ENCODE data around the gene NCAM2. TPM values are rescaled to one million over a fixed set of nuclear protein-coding genes. Genes with fewer than 3 reads are reported as not detected.

The NCAM2 gene
- total and polyA plus RNA-seq, 2 of the 8 experiments (the other 6 are each of a cell fraction or from before 2014, with no cell fraction given), result 0.14 to 1.1 TPM

GRCh38 chr21:21345296-21345695 is 347.1 kb downstream of the NCAM2 start:
- DNase-seq (ENCODE audit: low read depth in 1 of 2, low spot score in 2 of 2) (no peak), FAIRE-seq (no peak)
- H3K9ac ChIP-seq (replicated peaks in 1 of 4; ENCODE audit: extremely low read depth in 1 of 4, low read depth in 3 of 4, low read length in 3 of 4), result no peak overlapping the region
- H4K20me1 ChIP-seq (replicated peaks in 1 of 2; ENCODE audit: control insufficient read depth in 1 of 2, insufficient read depth in 2 of 2, low read length in 2 of 2), result no peaks in the 10 kb centered on the region
- H4K5ac ChIP-seq (ENCODE audit: insufficient read length, low read depth, low read length), result no peak overlapping the region
- CTCF ChIA-PET (ENCODE audit: partially characterized antibody), result no interaction called here
- no peaks in the 10 kb centered on the region for H3K36me3 ChIP-seq (ENCODE audit: control insufficient read depth in 2 of 4, insufficient read depth in 4 of 4, low read length in 3 of 4)
- no peaks in the 10 kb centered on the region for H3K79me2 ChIP-seq (ENCODE audit: control insufficient read depth in 1 of 2, insufficient read depth in 2 of 2, low read length in 2 of 2)
- H3K4ac ChIP-seq (replicated peaks; ENCODE audit: insufficient read length, low read depth, low read length), result no peak overlapping the region
- no peak overlapping the region for H2BK120ac ChIP-seq (replicated peaks; ENCODE audit: low read depth, low read length)
- H2BK15ac ChIP-seq (ENCODE audit: low read length), result no peak overlapping the region
- H2AFZ ChIP-seq (ENCODE audit: low read length), result no peak overlapping the region
- no peak overlapping the region for H3K56ac ChIP-seq (replicated peaks; ENCODE audit: insufficient read length, low read depth, low read length)
- peaks cover 0 to 3% of the 10 kb centered on the region in 2 experiments; a peak in 1 of 4 replicates for H3K9me3 ChIP-seq (ENCODE audit: insufficient read depth in 2 of 2, low read depth in 1 of 2, low read length in 1 of 2)
- no peak overlapping the region for H2BK20ac ChIP-seq (ENCODE audit: low read length)
- H3K27me3 ChIP-seq (replicated peaks in 1 of 4; ENCODE audit: control insufficient read depth in 3 of 4, extremely low read depth in 1 of 4, insufficient read depth in 3 of 4, low read length in 3 of 4), result no peaks in the 10 kb centered on the region
- no peak overlapping the region for H3K4me2 ChIP-seq (ENCODE audit: insufficient read depth in 1 of 2, low read depth in 2 of 2, low read length in 2 of 2)
- no peak overlapping the region for H2BK12ac ChIP-seq (ENCODE audit: low read depth, low read length)
- no peak overlapping the region for H3K27ac ChIP-seq (ENCODE audit: low read depth, low read length)
- H4K8ac ChIP-seq (ENCODE audit: extremely low read depth, insufficient read depth, low read length), result no peak overlapping the region
- POLR2A ChIA-PET (ENCODE audit: partially characterized antibody), result no interaction called here
- H4K91ac ChIP-seq (replicated peaks; ENCODE audit: insufficient read length, low read length), result no peak overlapping the region
- H3K4me1 ChIP-seq (replicated peaks in 1 of 4; ENCODE audit: control insufficient read depth in 3 of 4, insufficient read depth in 4 of 4, low read length in 3 of 4), result no peaks in the 10 kb centered on the region
- no peaks in the 10 kb centered on the region for H3K23me2 ChIP-seq (ENCODE audit: low read depth, low read length)
- H3K18ac ChIP-seq (ENCODE audit: extremely low read depth, low read length), result no peak overlapping the region
- no peak overlapping the region for H3K4me3 ChIP-seq (ENCODE audit: extremely low read depth in 1 of 4, insufficient read depth in 2 of 4, low read depth in 3 of 4, low read length in 4 of 4)
- TF ChIP-seq GTF2F1 (IDR thresholded peaks at IDR 0.05; ENCODE audit: borderline replicate concordance, low read depth, low read length), result no peak
- TF ChIP-seq ATF3 (IDR thresholded peaks at IDR 0.05; ENCODE audit: insufficient read depth, low read depth, low read length), result no peak
- no peak for TF ChIP-seq GABPA (IDR thresholded peaks at IDR 0.05; ENCODE audit: borderline replicate concordance, insufficient read depth, low read length)
- no peak for TF ChIP-seq CTBP2 (IDR thresholded peaks at IDR 0.05; ENCODE audit: borderline replicate concordance, insufficient read depth, insufficient read length, low read length)
- no peak for TF ChIP-seq SP1 (IDR thresholded peaks at IDR 0.05; ENCODE audit: low read depth, low read length)
- TF ChIP-seq NRF1 (IDR thresholded peaks at IDR 0.05; ENCODE audit: low read depth, low read length), result no peak
- TF ChIP-seq CBX8 (IDR thresholded peaks at IDR 0.05; ENCODE audit: borderline replicate concordance, low read depth, low read length), result no peak
- no peak for TF ChIP-seq KDM5A (IDR thresholded peaks at IDR 0.05; ENCODE audit: low read length)
- TF ChIP-seq TCF12 (IDR thresholded peaks at IDR 0.05; ENCODE audit: low read depth, low read length), result no peak
- TF ChIP-seq NANOG (IDR thresholded peaks at IDR 0.05; ENCODE audit: insufficient read depth, low read depth, low read length, poor library complexity, severe bottlenecking), result no peak
- TF ChIP-seq KDM4A (IDR thresholded peaks at IDR 0.05; ENCODE audit: low read depth, low read length, severe bottlenecking), result no peak
- TF ChIP-seq CHD2 (IDR thresholded peaks at IDR 0.05; ENCODE audit: low read length), result no peak
- TF ChIP-seq POLR2AphosphoS5 (IDR thresholded peaks at IDR 0.05; ENCODE audit: low read depth, low read length), result no peak
- TF ChIP-seq CEBPB (IDR thresholded peaks at IDR 0.05; ENCODE audit: low read depth, low read length), result no peak
- H2BK5ac ChIP-seq (ENCODE audit: low read depth, low read length), result no peak overlapping the region
- no peak overlapping the region for H2AK5ac ChIP-seq (ENCODE audit: low read depth, low read length)
- WGBS, 2 experiments (ENCODE audit: extremely low coverage in 1 of 2, insufficient coverage in 1 of 2, insufficient read length in 1 of 2, insufficient replicate concordance in 2 of 2, low coverage in 1 of 2, low lambda C conversion rate in 2 of 2, missing lambda C conversion rate in 1 of 2), result 74% methylated on average over 1 of the region's 1 CpG; no CpG with 5 or more reads in 1 of the 2 experiments
- no peaks in the 10 kb centered on the region for H3K79me1 ChIP-seq (ENCODE audit: low read depth, low read length)
- no peak overlapping the region for H3K23ac ChIP-seq (ENCODE audit: insufficient read length)
- no peak overlapping the region for H3K14ac ChIP-seq (ENCODE audit: insufficient read length)
